22Rv1 (cell line): ENCODE measurements around the gene CACNG1.

Source experiments
- CTCF ChIP-seq: fragments of 450-650 bp; IDR thresholded peaks from 2 replicates; pipeline ENCODE4 v1.5.1; 2017; ENCODE audit warnings: mild to moderate bottlenecking
- ZFX ChIP-seq: fragments of 450-650 bp; IDR thresholded peaks from 2 replicates; pipeline ENCODE4 v1.6.1; 2017; ENCODE audit warnings: antibody characterized with exemption, borderline replicate concordance

- TF ChIP-seq CTCF (no peak), ZFX (no peak)
Observed at GRCh38 chr17:67018471-67019434, 25.6 kb upstream of the CACNG1 start.
